A549 (cell line): ENCODE results near the gene FOXO3. TPM values are rescaled to one million over a fixed set of nuclear protein-coding genes. Genes with fewer than 3 reads are reported as not detected.

Experiments used
- ATAC-seq, 2 experiments: fragments of 200-7000 bp in 1 of 2; fragments of >200 bp in 1 of 2; cut with Nextera tagmentation in 1 of 2; cut with Tn5 transposase in 1 of 2; 3 replicates each; pipeline versions ENCODE4 v1.8.0 to v1.9.1; 2018 to 2020; ENCODE audit warnings: mild to moderate bottlenecking in 1 of 2, moderate library complexity in 1 of 2
- CTCF ChIA-PET: fragments of 300-600 bp; sonication (Branson Sonifier 250); formaldehyde crosslinking; extraction: SDS; loops from one replicate; lab custom pipeline; 2021; ENCODE audit warnings: antibody characterized with exemption, inconsistent platforms; lab: Yijun Ruan, JAX
- POLR2A ChIA-PET: fragments of 350-600 bp; formaldehyde crosslinking; extraction: SDS; loops from one replicate; lab custom pipeline; 2021; ENCODE audit warnings: antibody characterized with exemption, inconsistent platforms; lab: Yijun Ruan, JAX
- DNase-seq, 2 experiments: peaks; one replicate each; pipeline versions ENCODE4 v3.0.0 to v3.0.0-alpha.2; 2011 to 2016; ENCODE audit warnings: low read depth in 1 of 2, low spot score in 1 of 2
- FAIRE-seq: peaks from 2 replicates; lab custom pipeline; 2011; peaks lifted over from hg19 to GRCh38; lab: Jason Lieb, UNC
- H3K27ac ChIP-seq, 2 experiments: fragments of >200 bp; sonication (Bioruptor Twin); formaldehyde crosslinking; 3 replicates each; pipeline ENCODE4 v1.5.1; 2016 to 2017
- H3K4me1 ChIP-seq: fragments of >200 bp; sonication (Bioruptor Twin); formaldehyde crosslinking; 3 replicates; pipeline ENCODE4 v1.6.1; 2016
- H3K4me2 ChIP-seq: fragments of >200 bp; sonication (Bioruptor Twin); formaldehyde crosslinking; 3 replicates; pipeline ENCODE4 v1.6.1; 2016
- H3K4me3 ChIP-seq: fragments of >200 bp; sonication (Bioruptor Twin); formaldehyde crosslinking; 3 replicates; pipeline ENCODE4 v1.5.1; 2016
- H3K9me3 ChIP-seq: fragments of >200 bp; sonication (Bioruptor Twin); formaldehyde crosslinking; 3 replicates; pipeline ENCODE4 v1.6.1; 2016
- ATOH8 ChIP-seq: fragments of 250-450 bp; sonication (Bioruptor Pico); IDR thresholded peaks from 2 replicates; pipeline ENCODE4 v1.5.0; 2020; ENCODE audit warnings: low read depth, mild to moderate bottlenecking, moderate library complexity
- CBX8 ChIP-seq: fragments of 200-600 bp; sonication (generic); IDR thresholded peaks from 2 replicates; pipeline ENCODE4 v1.6.1; 2016
- CHD2 ChIP-seq: fragments of 150-350 bp; IDR thresholded peaks from 2 replicates; pipeline ENCODE4 v1.6.1; 2014; ENCODE audit warnings: low read length; ENCODE audit not compliant: partially characterized antibody
- EP300 ChIP-seq, 2 experiments: fragments of >200 bp; sonication (Bioruptor Twin); formaldehyde crosslinking; IDR thresholded peaks; 2 replicates in 1 of 2; 3 replicates in 1 of 2; pipeline ENCODE4 v1.6.1; 2016 to 2017
- FOSB ChIP-seq: fragments of 250-450 bp; sonication (Bioruptor Pico); IDR thresholded peaks from 2 replicates; pipeline ENCODE4 v1.5.0; 2020; ENCODE audit warnings: mild to moderate bottlenecking, moderate library complexity
- HDAC2 ChIP-seq: fragments of 200-600 bp; sonication (generic); IDR thresholded peaks from 2 replicates; pipeline ENCODE4 v1.6.1; 2016
- JUNB ChIP-seq: fragments of >200 bp; sonication (Bioruptor Twin); formaldehyde crosslinking; IDR thresholded peaks from 2 replicates; pipeline ENCODE4 v1.6.1; 2016
- MAX ChIP-seq: IDR thresholded peaks from 2 replicates; pipeline ENCODE4 v1.6.1; 2012
- MAZ ChIP-seq: fragments of 150-350 bp; IDR thresholded peaks from 2 replicates; pipeline ENCODE4 v1.6.1; 2014; ENCODE audit warnings: antibody characterized with exemption, low read depth, low read length, borderline replicate concordance
- NPAS2 ChIP-seq: fragments of 250-450 bp; sonication (Bioruptor Pico); IDR thresholded peaks from 2 replicates; pipeline ENCODE4 v1.8.0; 2022; ENCODE audit warnings: mild to moderate bottlenecking, moderate library complexity, borderline replicate concordance
- POLR2A ChIP-seq: IDR thresholded peaks from 2 replicates; pipeline ENCODE4 v1.6.1; 2012; ENCODE audit warnings: mild to moderate bottlenecking, low read length
- RCOR1 ChIP-seq: fragments of 150-350 bp; IDR thresholded peaks from 2 replicates; pipeline ENCODE4 v1.6.1; 2014; ENCODE audit warnings: antibody characterized with exemption, low read length, low read depth
- SREBF2 ChIP-seq: fragments of 450-650 bp; IDR thresholded peaks from 2 replicates; pipeline ENCODE4 v1.6.1; 2014; ENCODE audit warnings: mild to moderate bottlenecking, moderate library complexity
- USF2 ChIP-seq: fragments of 450-650 bp; IDR thresholded peaks from 2 replicates; pipeline ENCODE4 v1.6.1; 2014; ENCODE audit warnings: antibody characterized with exemption
- ZC3H11A ChIP-seq: fragments of 450-650 bp; IDR thresholded peaks from 2 replicates; pipeline ENCODE4 v1.6.1; 2014; ENCODE audit warnings: antibody characterized with exemption, mild to moderate bottlenecking
- ZNF302 ChIP-seq: fragments of 250-450 bp; sonication (Bioruptor Pico); IDR thresholded peaks from 2 replicates; pipeline ENCODE4 v1.9.0; 2021; ENCODE audit warnings: inconsistent platforms, mild to moderate bottlenecking, moderate library complexity
- WGBS: methylation state at CpG from one replicate; pipeline ENCODE4 v1.1.6; 2017; ENCODE audit errors: missing lambda C conversion rate; 5-methylcytosine and 5-hydroxymethylcytosine counted together
- polyA plus RNA-seq, 4 experiments: library from polyadenylated mRNA; depleted of rRNA in 3 of 4; stranded (reverse); fragments of >200 nt; fragmentation: RNase III in 1 of 4; extraction: RNeasy Plus Mini Kit Qiagen cat#74134 plus additional on column Dnase treatment in 1 of 4; gene quantifications; 2 replicates in 3 of 4; 3 replicates in 1 of 4; pipeline ENCODE4 v1.2.3, GENCODE V29; 2011 to 2017
- TF ChIP-seq, protein P1 (sequence below): IDR thresholded peaks from 2 replicates; pipeline ENCODE4 v1.6.1; 2012
- TF ChIP-seq, protein P2 (sequence below): fragments of >200 bp; sonication (Bioruptor Twin); formaldehyde crosslinking; IDR thresholded peaks from 2 replicates; pipeline ENCODE4 v1.6.1; 2016

The FOXO3 gene
- polyA plus RNA-seq, 2 of the 4 experiments (the other 2 are of a cell fraction), result 4.6 to 7.5 TPM

DNA sequence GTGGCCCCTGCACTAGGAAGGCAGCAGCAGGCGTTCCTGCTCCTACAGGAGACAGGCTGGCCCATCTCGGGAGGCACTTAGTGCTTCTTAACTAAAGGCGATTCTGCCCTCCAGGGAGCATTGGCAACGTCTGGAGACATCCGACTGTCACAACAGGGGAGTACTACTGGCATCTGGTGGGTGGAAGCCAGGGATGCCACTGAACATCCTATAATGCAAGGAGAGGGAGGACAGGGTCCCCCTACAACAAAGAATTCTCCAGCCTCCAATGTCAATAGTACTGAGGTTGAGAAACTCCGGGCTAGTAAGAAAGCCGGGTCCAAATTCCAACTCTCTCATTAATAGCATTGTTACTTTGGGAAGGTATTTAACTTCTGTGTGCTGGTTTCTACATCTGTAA is 168.1 kb downstream of the FOXO3 start:
- DNase-seq (peak in 1 of 2 experiments; percentile 3), ATAC-seq (peak; percentile 34 to 37; a peak in 2 of 6 replicates)
- no peak for TF ChIP-seq ZNF302 (CRISPR knock-in tag)
- no peak for TF ChIP-seq POLR2A
- no peak for TF ChIP-seq MAX
- no peak for TF ChIP-seq HDAC2
- no peak for TF ChIP-seq CHD2
- no peak for TF ChIP-seq NPAS2 (CRISPR knock-in tag)
- TF ChIP-seq ATOH8 (CRISPR knock-in tag), result no peak
- TF ChIP-seq JUNB, result no peak
- no peak for TF ChIP-seq EP300 (IDR thresholded peaks at IDR 0.05)
- TF ChIP-seq RCOR1, result no peak

DNA sequence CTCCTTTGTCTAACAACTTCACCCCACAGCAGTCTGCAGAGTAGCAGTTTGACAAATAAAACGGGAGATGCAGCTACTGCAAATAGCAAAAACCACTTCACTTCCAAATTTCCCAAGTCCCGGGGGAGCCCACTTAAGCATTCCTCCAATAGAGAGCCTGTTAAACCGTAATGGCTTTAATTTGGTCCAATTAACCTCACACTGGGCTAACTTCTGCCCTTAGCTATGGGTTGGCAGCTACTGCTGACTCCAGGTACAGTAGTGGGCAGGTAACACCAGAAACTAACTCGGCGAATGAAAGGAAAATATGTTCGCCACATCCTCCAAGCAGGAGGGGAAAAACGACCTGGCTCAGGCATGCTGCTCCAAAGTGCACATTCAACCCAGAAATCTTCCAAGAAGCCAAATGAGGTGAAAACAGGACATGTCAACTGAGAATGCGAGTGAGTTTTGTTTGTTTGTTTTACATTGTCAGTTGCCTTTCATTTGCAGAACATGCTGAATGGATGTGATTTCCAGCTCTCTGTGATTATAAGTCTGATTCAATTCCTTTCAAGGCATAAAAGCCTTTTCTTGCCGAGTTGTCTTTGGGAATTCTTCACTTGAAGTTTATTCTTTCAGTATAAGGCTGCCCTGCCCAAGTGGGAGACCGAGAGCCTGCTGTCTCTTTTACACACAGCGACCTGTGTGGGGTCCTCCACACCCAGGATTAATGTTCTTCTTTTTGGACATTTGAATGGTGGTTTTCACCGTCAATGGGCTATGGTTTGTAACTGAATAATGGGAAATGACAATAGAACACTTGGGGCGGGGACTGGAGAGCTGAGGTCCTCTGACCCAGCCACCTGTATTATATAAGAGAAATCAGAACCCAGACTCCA is 170.2 kb downstream of the FOXO3 start:
- peaks cover 12% of the 10 kb centered on the region; the same call in 2 of the 3 replicates for H3K4me1 ChIP-seq
- no peak overlapping the region for H3K4me2 ChIP-seq
- no peak overlapping the region for H3K27ac ChIP-seq
- WGBS, result 68% methylated on average over 13 of the region's 13 CpGs
- ATAC-seq (no peak), DNase-seq (no peak), FAIRE-seq (no peak)
- H3K9me3 ChIP-seq, result no peaks in the 10 kb centered on the region
- H3K4me3 ChIP-seq, result no peak overlapping the region
- ChIA-PET POLR2A (no interaction called here), CTCF (no interaction called here)
- no peak for TF ChIP-seq SREBF2
- TF ChIP-seq ZC3H11A, result no peak
- no peak for TF ChIP-seq CBX8

More for the DNA sequence above, 168.1 kb downstream of the FOXO3 start:
- Histone ChIP-seq H3K4me1 (peaks cover 6% of the 10 kb centered on the region; the same call in 2 of the 3 replicates), H3K4me2 (no peak overlapping the region), H3K4me3 (no peak overlapping the region), H3K27ac (no peak overlapping the region), H3K9me3 (no peaks in the 10 kb centered on the region)
- POLR2A ChIA-PET, result no interaction called here
- 43% methylated on average over 4 of the region's 7 CpGs for WGBS
- CTCF ChIA-PET, result interaction anchor here (1.1 kb wide), 1 partner anchor 10 kb away, joined by 3 read pairs; no protein-coding TSS in a partner anchor
- FAIRE-seq, result no peak

DNA sequence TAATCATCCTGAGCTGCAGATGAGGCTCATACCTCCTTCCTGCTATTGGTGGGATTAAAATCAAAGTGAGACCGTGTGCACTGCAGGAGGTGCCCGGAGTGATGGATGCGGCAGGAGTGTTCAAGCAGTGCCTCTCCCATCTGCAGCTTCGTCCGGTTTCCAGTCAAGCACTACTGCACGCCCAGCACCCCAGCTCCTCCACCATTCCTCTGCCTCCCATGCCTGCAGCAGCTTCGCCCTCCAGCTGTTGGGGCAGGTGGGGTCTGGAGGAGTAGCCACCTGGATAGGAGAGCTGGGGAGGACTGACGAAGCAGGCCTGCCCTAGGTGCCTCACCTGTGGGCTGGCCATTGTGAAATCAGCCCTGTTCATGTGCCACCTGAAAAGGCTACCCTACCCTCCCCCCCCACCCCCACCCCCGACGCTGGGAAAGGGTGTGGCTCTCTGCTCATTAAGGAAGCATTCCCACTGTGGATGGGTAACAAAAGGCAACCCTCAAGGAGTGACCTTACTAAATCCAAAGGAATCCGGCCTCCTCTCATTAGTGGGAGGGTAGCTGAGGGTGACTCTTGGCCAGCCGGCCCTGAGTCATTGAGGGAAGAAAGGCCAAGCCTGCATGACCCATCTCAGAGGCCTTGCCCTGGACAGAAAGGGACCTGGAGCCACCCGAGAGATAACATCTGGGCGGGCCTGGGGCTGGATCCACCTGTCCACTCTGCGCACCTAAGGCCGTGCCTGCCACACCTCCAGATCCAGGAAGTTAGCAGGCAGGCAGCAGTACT is 171.6 kb downstream of the FOXO3 start:
- Histone ChIP-seq H3K4me3 (no peak overlapping the region), H3K9me3 (no peaks in the 10 kb centered on the region), H3K4me2 (no peak overlapping the region), H3K4me1 (peaks cover 26% of the 10 kb centered on the region; the same call in 2 of the 3 replicates), H3K27ac (peak overlapping the region in 1 of 2 experiments; percentile 56; a peak in 2 of 6 replicates)
- no peak for DNase-seq
- no peak for FAIRE-seq
- ChIA-PET POLR2A (no interaction called here), CTCF (no interaction called here)
- ATAC-seq, result peak in 1 of 2 experiments; percentile 50; a peak in 3 of 6 replicates
- 81% methylated on average over 11 of the region's 16 CpGs for WGBS
- TF ChIP-seq, protein P1, sequence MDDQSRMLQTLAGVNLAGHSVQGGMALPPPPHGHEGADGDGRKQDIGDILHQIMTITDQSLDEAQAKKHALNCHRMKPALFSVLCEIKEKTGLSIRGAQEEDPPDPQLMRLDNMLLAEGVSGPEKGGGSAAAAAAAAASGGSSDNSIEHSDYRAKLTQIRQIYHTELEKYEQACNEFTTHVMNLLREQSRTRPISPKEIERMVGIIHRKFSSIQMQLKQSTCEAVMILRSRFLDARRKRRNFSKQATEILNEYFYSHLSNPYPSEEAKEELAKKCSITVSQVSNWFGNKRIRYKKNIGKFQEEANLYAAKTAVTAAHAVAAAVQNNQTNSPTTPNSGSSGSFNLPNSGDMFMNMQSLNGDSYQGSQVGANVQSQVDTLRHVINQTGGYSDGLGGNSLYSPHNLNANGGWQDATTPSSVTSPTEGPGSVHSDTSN, result no peak
- TF ChIP-seq NPAS2 (CRISPR knock-in tag) (no peak), MAZ (no peak), FOSB (CRISPR knock-in tag) (no peak)

DNA sequence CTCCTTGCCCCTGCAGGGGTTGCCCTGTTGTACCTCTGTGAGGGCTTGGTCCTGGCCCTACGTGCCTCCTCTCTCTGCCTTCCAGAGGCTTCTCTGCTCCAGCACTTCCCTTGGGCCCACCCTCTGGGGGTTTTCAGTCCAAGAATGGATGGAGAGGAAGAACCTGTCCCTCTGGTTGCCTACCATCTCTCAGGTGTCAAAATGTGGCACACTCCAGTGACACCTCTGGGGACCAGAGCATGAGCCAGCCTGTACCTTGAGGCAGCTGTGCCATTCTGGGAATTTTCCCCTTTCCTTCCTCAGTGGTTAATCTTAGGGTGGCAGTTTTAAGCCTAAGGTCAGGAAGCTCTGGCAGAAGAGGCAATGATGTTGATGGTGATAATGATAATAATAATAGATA is 172.3 kb downstream of the FOXO3 start:
- Histone ChIP-seq H3K4me3 (no peak overlapping the region), H3K27ac (peak overlapping the region in 1 of 2 experiments; percentile 56; a peak in 2 of 6 replicates), H3K4me2 (no peak overlapping the region), H3K9me3 (no peaks in the 10 kb centered on the region), H3K4me1 (peaks cover 33% of the 10 kb centered on the region; the same call in 2 of the 3 replicates)
- ChIA-PET POLR2A (no interaction called here), CTCF (no interaction called here)
- FAIRE-seq (no peak), ATAC-seq (no peak), DNase-seq (no peak)
- no peak for TF ChIP-seq USF2
- TF ChIP-seq, protein P2, sequence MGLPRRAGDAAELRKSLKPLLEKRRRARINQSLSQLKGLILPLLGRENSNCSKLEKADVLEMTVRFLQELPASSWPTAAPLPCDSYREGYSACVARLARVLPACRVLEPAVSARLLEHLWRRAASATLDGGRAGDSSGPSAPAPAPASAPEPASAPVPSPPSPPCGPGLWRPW, result no peak
- no peak for TF ChIP-seq SREBF2
- 71% methylated on average over 1 of the region's 1 CpG for WGBS
